DOHH2 (cell line): ENCODE results near the gene CD1B.

Source experiments
- CTCF ChIP-seq: fragments of 200-600 bp; sonication (generic); IDR thresholded peaks from one replicate; pipeline ENCODE4 v1.5.1; 2014; ENCODE audit warnings: antibody characterized with exemption, mild to moderate bottlenecking, low read depth, low read length; ENCODE audit not compliant: poor library complexity, severe bottlenecking
- EZH2phosphoT487 ChIP-seq: fragments of 200-600 bp; sonication (generic); IDR thresholded peaks from 2 replicates; pipeline ENCODE4 v1.6.1; 2017; ENCODE audit warnings: borderline replicate concordance, mild to moderate bottlenecking, antibody characterized with exemption, low read length, moderate library complexity, mixed read lengths

- TF ChIP-seq CTCF: no peak
- TF ChIP-seq EZH2phosphoT487: no peak
These were observed 24.5 kb upstream of the CD1B start for GRCh38 chr1:158355773-158356285.
